Keratinocyte (primary cell): ENCODE data around the gene IGFL2.

Experiments used
- CTCF ChIP-seq, 3 experiments: IDR thresholded peaks in 1 of 3; conservative IDR thresholded peaks in 1 of 3; optimal IDR thresholded peaks in 1 of 3; 2 replicates in 2 of 3; 3 replicates in 1 of 3; pipeline versions ENCODE3 to v1.5.1; 2011; ENCODE audit warnings: low read length in 3 of 3, mild to moderate bottlenecking in 3 of 3, moderate library complexity in 2 of 3, control low read depth in 1 of 3, inconsistent platforms in 1 of 3; ENCODE audit not compliant: insufficient read depth in 2 of 3; ENCODE audit errors: extremely low read depth in 1 of 3
- EZH2 ChIP-seq: IDR thresholded peaks from one replicate; pipeline ENCODE4 v1.6.1; 2012; ENCODE audit warnings: inconsistent platforms, mild to moderate bottlenecking, low read length, moderate library complexity

DNA sequence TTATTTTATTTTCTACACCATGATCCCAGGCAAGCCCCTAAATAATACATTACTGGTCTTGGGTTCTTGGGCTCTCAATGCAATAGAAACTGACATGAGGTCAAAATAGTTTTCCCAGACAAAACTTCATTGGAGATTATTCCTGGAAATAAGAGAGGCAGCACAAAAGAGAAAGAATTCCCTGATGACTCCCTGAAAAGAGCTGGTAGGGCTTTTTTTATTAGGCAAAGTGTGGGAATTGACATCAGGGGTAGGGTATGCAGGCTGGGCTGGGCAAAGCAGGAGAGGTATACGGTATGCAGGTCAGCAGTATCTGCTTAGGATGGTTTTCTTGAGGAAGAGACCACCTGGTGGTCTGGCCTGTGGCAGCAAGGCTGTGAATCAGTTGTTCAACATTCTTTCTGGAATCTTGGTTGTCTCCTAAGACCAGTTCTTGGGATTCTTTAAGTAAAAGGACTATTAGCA lies 14.2 kb upstream of the IGFL2 start:
- no peak for TF ChIP-seq EZH2
- TF ChIP-seq CTCF (optimal IDR thresholded peaks at IDR 0.05 in 1 of 3, IDR thresholded peaks at IDR 0.05 in 1 of 3, conservative IDR thresholded peaks at IDR 0.05 in 1 of 3; ENCODE audit: extremely low read depth in 1 of 3, insufficient read depth in 2 of 3, low read length in 3 of 3) = no peak
